A549 (cell line): ENCODE data around the gene LAMC3.

Experiments used
- CEBPB ChIP-seq, 2 experiments: fragments of >200 bp in 1 of 2; sonication (Bioruptor Twin) in 1 of 2; formaldehyde crosslinking in 1 of 2; IDR thresholded peaks; 2 replicates each; pipeline ENCODE4 v1.6.1; 2012 to 2016
- CTCF ChIP-seq: fragments of >200 bp; sonication (Bioruptor Twin); formaldehyde crosslinking; IDR thresholded peaks from 3 replicates; pipeline ENCODE4 v1.5.1; 2016
- E2F6 ChIP-seq: IDR thresholded peaks from 2 replicates; pipeline ENCODE4 v1.6.1; 2012; ENCODE audit warnings: low read depth, borderline replicate concordance
- ELK1 ChIP-seq: fragments of 150-350 bp; IDR thresholded peaks from 2 replicates; pipeline ENCODE4 v1.6.1; 2014; ENCODE audit warnings: low read depth, mild to moderate bottlenecking, low read length
- JUNB ChIP-seq: fragments of >200 bp; sonication (Bioruptor Twin); formaldehyde crosslinking; IDR thresholded peaks from 2 replicates; pipeline ENCODE4 v1.6.1; 2016
- MAZ ChIP-seq: fragments of 150-350 bp; IDR thresholded peaks from 2 replicates; pipeline ENCODE4 v1.6.1; 2014; ENCODE audit warnings: antibody characterized with exemption, low read depth, low read length, borderline replicate concordance
- MYC ChIP-seq: IDR thresholded peaks from 2 replicates; pipeline ENCODE4 v1.6.1; 2012; ENCODE audit warnings: mild to moderate bottlenecking, inconsistent platforms, low read length, improper control_type of control experiment, borderline replicate concordance
- POLR2A ChIP-seq: IDR thresholded peaks from 2 replicates; pipeline ENCODE4 v1.6.1; 2012; ENCODE audit warnings: mild to moderate bottlenecking, low read length
- POLR2AphosphoS2 ChIP-seq: conservative IDR thresholded peaks from 2 replicates; pipeline ENCODE4 v1.6.1; 2012; ENCODE audit warnings: low read length, improper control_type of control experiment, inconsistent platforms
- RAD21 ChIP-seq, 2 experiments: fragments of >200 bp in 1 of 2; sonication (Bioruptor Twin) in 1 of 2; formaldehyde crosslinking in 1 of 2; IDR thresholded peaks in 1 of 2; conservative IDR thresholded peaks in 1 of 2; 2 replicates in 1 of 2; 3 replicates in 1 of 2; pipeline ENCODE4 v1.6.1; 2012 to 2018; ENCODE audit warnings: inconsistent platforms in 1 of 2
- RCOR1 ChIP-seq: fragments of 150-350 bp; IDR thresholded peaks from 2 replicates; pipeline ENCODE4 v1.6.1; 2014; ENCODE audit warnings: antibody characterized with exemption, low read length, low read depth
- TF ChIP-seq, protein P1 (sequence below): IDR thresholded peaks from 2 replicates; pipeline ENCODE4 v1.6.1; 2012
- TF ChIP-seq, protein P2 (sequence below): fragments of 250-450 bp; sonication (Bioruptor Pico); IDR thresholded peaks from 2 replicates; pipeline ENCODE4 v1.5.0; 2021; ENCODE audit warnings: mild to moderate bottlenecking, moderate library complexity, borderline replicate concordance

GRCh38 chr9:131034268-131034667, 25.3 kb downstream of the LAMC3 start:
- TF ChIP-seq CTCF (no peak), CEBPB (IDR thresholded peaks at IDR 0.05) (no peak), RCOR1 (no peak), MAZ (no peak), E2F6 (no peak), MYC (no peak), JUNB (no peak), POLR2A (no peak), ELK1 (no peak), RAD21 (conservative IDR thresholded peaks at IDR 0.05 in 1 of 2, IDR thresholded peaks at IDR 0.05 in 1 of 2) (no peak), POLR2AphosphoS2 (no peak)
- TF ChIP-seq, protein P1, sequence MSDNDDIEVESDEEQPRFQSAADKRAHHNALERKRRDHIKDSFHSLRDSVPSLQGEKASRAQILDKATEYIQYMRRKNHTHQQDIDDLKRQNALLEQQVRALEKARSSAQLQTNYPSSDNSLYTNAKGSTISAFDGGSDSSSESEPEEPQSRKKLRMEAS, result no peak
- TF ChIP-seq, protein P2, sequence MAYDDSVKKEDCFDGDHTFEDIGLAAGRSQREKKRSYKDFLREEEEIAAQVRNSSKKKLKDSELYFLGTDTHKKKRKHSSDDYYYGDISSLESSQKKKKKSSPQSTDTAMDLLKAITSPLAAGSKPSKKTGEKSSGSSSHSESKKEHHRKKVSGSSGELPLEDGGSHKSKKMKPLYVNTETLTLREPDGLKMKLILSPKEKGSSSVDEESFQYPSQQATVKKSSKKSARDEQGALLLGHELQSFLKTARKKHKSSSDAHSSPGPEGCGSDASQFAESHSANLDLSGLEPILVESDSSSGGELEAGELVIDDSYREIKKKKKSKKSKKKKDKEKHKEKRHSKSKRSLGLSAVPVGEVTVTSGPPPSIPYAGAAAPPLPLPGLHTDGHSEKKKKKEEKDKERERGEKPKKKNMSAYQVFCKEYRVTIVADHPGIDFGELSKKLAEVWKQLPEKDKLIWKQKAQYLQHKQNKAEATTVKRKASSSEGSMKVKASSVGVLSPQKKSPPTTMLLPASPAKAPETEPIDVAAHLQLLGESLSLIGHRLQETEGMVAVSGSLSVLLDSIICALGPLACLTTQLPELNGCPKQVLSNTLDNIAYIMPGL, result no peak
